HEK293T (cell line): ENCODE data around the gene TTC39C.
A peak's percentile ranks its signal among the peaks of the same experiment; 100 is the strongest.

Source experiments
- CTCF ChIA-PET: fragments of 350-600 bp; formaldehyde crosslinking; extraction: SDS; loops from one replicate; lab custom pipeline; 2021; ENCODE audit warnings: antibody characterized with exemption, inconsistent platforms; lab: Yijun Ruan, JAX
- POLR2A ChIA-PET: fragments of 350-600 bp; formaldehyde crosslinking; extraction: SDS; loops from one replicate; lab custom pipeline; 2020; ENCODE audit warnings: antibody characterized with exemption, inconsistent platforms; lab: Yijun Ruan, JAX
- DNase-seq: peaks from one replicate; pipeline ENCODE4 v3.0.0; 2012; ENCODE audit warnings: mixed read lengths; ENCODE audit errors: extremely low spot score
- ARNT ChIP-seq: fragments of 450-650 bp; IDR thresholded peaks from 2 replicates; pipeline ENCODE4 v1.6.1; 2017; ENCODE audit warnings: mild to moderate bottlenecking
- BHLHE40 ChIP-seq: fragments of 450-650 bp; IDR thresholded peaks from 2 replicates; pipeline ENCODE4 v1.6.1; 2016; ENCODE audit warnings: mild to moderate bottlenecking, moderate library complexity, borderline replicate concordance
- CTBP1 ChIP-seq: fragments of 450-650 bp; IDR thresholded peaks from 2 replicates; pipeline ENCODE4 v1.6.1; 2016; ENCODE audit warnings: borderline replicate concordance
- ELF4 ChIP-seq: fragments of 450-650 bp; IDR thresholded peaks from 2 replicates; pipeline ENCODE4 v1.6.1; 2017; ENCODE audit warnings: antibody characterized with exemption
- FOXA1 ChIP-seq: fragments of 450-650 bp; IDR thresholded peaks from 2 replicates; pipeline ENCODE4 v1.6.1; 2016; ENCODE audit warnings: mild to moderate bottlenecking
- FOXK2 ChIP-seq: fragments of 450-650 bp; IDR thresholded peaks from 2 replicates; pipeline ENCODE4 v1.6.1; 2016; ENCODE audit warnings: mild to moderate bottlenecking
- FOXM1 ChIP-seq: fragments of 450-650 bp; IDR thresholded peaks from 2 replicates; pipeline ENCODE4 v1.6.1; 2017; ENCODE audit warnings: mild to moderate bottlenecking, borderline replicate concordance
- HDGF ChIP-seq: fragments of 450-650 bp; IDR thresholded peaks from 2 replicates; pipeline ENCODE4 v1.6.1; 2017; ENCODE audit warnings: antibody characterized with exemption, borderline replicate concordance
- L3MBTL2 ChIP-seq: fragments of 450-650 bp; conservative IDR thresholded peaks from 2 replicates; pipeline ENCODE4 v1.6.1; 2016; ENCODE audit warnings: mild to moderate bottlenecking
- LEF1 ChIP-seq: fragments of 450-650 bp; IDR thresholded peaks from 2 replicates; pipeline ENCODE4 v1.6.1; 2017; ENCODE audit warnings: mild to moderate bottlenecking, borderline replicate concordance
- NFRKB ChIP-seq: fragments of 450-650 bp; IDR thresholded peaks from 2 replicates; pipeline ENCODE4 v1.6.1; 2016; ENCODE audit warnings: mild to moderate bottlenecking, moderate library complexity
- SP1 ChIP-seq: fragments of 450-650 bp; IDR thresholded peaks from 2 replicates; pipeline ENCODE4 v1.6.1; 2017
- SUZ12 ChIP-seq: fragments of 450-650 bp; IDR thresholded peaks from 2 replicates; pipeline ENCODE4 v1.6.1; 2016; ENCODE audit warnings: mild to moderate bottlenecking
- TARDBP ChIP-seq: fragments of 450-650 bp; IDR thresholded peaks from 2 replicates; pipeline ENCODE4 v1.6.1; 2016
- ZNF384 ChIP-seq: fragments of 450-650 bp; IDR thresholded peaks from 2 replicates; pipeline ENCODE4 v1.6.1; 2016
- TF ChIP-seq, protein P1 (sequence below): fragments of 450-650 bp; IDR thresholded peaks from 2 replicates; pipeline ENCODE4 v1.6.1; 2016

Gene TTC39C

DNA sequence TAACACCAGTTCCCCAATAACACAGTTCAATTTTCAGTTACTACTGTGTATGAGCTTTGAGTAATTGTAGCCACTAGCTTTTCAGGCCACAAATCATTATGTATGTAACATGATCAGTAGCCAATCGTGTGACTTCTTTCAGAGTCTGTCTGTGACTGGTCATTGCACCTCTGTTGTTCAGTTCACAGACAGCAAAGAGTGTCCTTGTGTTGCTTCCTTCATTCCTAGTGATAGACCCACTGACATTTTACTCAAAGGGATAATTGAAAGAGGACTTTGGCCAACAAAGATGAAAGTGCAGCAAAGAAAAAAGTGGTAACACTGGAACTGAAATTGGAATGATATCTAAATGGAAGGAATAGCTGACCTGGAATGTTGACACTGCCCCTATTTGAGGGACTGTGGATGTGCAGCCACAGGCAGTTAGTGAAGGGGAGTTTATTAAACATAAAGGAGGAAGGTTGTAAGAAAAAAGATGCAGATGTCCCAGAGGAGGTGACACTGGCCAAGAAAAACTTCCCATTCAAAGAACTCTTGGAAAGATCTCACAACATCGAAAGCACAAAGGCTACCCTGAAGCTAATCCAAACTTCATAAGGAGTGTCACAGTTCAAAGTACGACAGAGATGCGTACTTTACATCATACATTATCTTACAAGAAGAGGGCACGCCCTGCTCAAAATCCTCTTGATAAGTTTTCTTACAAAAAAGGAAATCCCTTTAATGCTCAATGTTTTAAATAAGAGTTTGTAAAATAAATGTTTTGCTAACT is 19.3 kb downstream of the TTC39C start:
- no peak for DNase-seq
- TF ChIP-seq, protein P1, sequence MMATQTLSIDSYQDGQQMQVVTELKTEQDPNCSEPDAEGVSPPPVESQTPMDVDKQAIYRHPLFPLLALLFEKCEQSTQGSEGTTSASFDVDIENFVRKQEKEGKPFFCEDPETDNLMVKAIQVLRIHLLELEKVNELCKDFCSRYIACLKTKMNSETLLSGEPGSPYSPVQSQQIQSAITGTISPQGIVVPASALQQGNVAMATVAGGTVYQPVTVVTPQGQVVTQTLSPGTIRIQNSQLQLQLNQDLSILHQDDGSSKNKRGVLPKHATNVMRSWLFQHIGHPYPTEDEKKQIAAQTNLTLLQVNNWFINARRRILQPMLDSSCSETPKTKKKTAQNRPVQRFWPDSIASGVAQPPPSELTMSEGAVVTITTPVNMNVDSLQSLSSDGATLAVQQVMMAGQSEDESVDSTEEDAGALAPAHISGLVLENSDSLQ: peak; percentile 72
- no peak for TF ChIP-seq ELF4
- ChIA-PET CTCF (no interaction called here), POLR2A (no interaction called here)

DNA sequence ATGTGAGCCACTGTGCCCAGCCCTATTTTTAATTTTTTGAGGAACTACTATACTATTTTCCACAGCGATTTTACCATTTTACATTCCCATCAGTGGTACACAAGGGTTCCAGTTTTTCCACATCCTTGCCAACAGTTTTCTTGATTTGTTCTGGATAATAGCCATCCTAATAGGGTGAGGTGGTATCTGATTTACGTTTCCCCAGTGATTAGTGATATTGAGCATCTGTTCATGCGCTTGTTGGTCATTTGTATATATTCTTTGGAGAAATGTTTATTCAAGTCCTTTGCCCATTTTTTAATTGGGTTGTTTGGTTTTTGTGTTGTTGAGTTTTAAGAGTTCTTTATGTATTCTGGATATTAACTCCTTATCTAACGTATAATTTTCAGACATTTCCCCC is 20.8 kb downstream of the TTC39C start:
- TF ChIP-seq L3MBTL2: no peak
- TF ChIP-seq SP1: no peak
- no peak for TF ChIP-seq FOXK2
- TF ChIP-seq TARDBP: no peak
- no peak for DNase-seq
- ChIA-PET POLR2A (no interaction called here), CTCF (no interaction called here)

DNA sequence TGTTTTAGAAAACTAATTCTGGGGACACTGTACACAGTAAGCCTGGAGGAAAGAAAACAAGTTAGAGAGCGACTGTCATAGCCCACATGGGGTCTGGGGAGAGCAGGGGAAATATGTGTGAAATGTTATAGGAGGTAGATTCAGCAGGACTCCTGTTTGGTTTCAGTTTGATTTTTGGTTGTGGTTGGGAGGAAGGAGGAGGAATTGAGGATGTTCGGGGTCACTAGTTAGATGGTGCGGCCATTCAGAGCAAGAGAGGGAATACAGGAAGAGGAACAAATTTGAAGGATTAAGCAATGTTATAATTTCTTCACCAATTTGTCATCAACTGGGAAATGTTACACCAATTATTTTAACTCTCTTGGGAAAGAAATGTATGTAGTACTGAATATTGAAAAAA is 25.1 kb downstream of the TTC39C start:
- no peak for DNase-seq
- POLR2A ChIA-PET: no interaction called here
- CTCF ChIA-PET: no interaction called here
- TF ChIP-seq FOXK2 (no peak), CTBP1 (no peak), LEF1 (no peak), NFRKB (no peak)
- TF ChIP-seq, protein P1: no peak

DNA sequence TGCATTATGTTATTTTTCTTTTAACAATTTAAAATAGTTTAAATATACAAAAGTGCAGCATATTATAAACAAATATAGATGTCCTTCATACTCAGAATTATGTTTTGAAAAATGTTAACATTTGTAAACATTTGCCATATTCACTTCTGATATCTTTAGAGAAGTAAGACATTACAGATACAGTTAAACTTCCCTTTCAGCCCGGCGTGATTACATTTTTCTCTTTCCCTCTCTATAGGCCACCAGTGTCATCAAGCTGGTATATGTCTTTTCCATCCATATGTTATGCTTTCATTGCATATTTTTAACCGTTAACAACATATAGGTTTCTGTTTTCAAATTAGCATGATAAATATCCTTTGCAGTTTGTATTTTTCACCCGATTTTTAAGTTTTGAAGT is 27.1 kb downstream of the TTC39C start:
- CTCF ChIA-PET: no interaction called here
- TF ChIP-seq SP1 (no peak), CTBP1 (no peak), TARDBP (no peak), HDGF (no peak), BHLHE40 (no peak), ELF4 (no peak), LEF1 (no peak), NFRKB (no peak), FOXM1 (no peak), ARNT (no peak), L3MBTL2 (no peak), ZNF384 (no peak), SUZ12 (no peak), FOXK2 (no peak), FOXA1 (no peak)
- TF ChIP-seq, protein P1: no peak
- POLR2A ChIA-PET: no interaction called here
- no peak for DNase-seq

DNA sequence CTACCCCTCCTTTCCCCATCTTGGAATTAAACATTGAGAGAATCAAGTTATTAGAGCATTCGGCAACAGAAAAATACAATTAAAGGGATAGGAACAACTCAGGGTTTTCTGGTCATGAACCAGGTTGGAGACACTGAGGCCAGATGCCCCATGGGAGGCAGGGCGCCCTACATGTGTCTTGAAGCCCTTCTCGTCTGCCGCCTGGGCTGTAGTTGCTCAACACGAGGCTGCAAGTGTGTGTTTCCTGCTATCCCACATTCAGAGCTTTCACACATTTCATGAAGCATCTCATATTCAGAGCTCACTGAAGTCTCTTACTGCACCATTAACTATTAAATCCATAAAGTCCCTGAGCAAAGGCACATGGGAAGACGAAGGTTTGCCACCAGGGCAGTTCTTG is 28.8 kb downstream of the TTC39C start:
- no peak for DNase-seq
- no peak for TF ChIP-seq ARNT
- TF ChIP-seq, protein P1: no peak
- no peak for TF ChIP-seq FOXM1
- TF ChIP-seq CTBP1: no peak
- ChIA-PET POLR2A (interaction anchor here (1.0 kb wide), 1 partner anchor 12 kb away, joined by 4 read pairs; no protein-coding TSS in a partner anchor), CTCF (no interaction called here)

DNA sequence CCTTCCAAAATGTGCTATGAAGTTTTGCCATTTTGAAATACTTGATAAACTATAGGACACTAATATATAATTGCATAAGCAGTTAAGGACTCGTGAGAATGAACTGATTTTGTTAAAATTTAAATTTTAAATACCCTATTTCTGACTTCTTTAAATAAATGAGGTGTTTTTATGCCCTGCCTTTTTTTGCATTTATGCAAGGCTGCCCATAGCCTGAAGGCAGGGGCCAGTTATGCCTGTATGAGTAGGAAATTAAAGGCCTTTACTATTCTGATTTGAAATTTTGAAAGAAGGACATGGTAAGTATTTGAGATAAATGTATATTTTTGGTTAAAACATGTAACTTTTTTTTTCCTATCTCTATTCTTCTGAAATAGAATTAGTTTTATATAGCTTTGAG is 33.7 kb downstream of the TTC39C start:
- DNase-seq: no peak
- ChIA-PET POLR2A (no interaction called here), CTCF (interaction anchor here (0.6 kb wide), 1 partner anchor 71 kb away, joined by 3 read pairs; no protein-coding TSS in a partner anchor)
- TF ChIP-seq, protein P1: no peak
- TF ChIP-seq FOXK2 (no peak), HDGF (no peak), SUZ12 (no peak), ARNT (no peak), FOXA1 (no peak), ELF4 (no peak), BHLHE40 (no peak), FOXM1 (no peak), NFRKB (no peak), CTBP1 (no peak), TARDBP (no peak), ZNF384 (no peak), LEF1 (no peak), L3MBTL2 (no peak), SP1 (no peak)
